ENCODE measurements around the gene MARS1.

MARS1 gene

GRCh38 chr12:57496822-57497221 lies 9.0 kb downstream of the MARS1 start:
- DNase-seq = no peak
- Histone ChIP-seq H3F3A (ENCODE audit: insufficient read depth, low read length) (no peaks in the 10 kb centered on the region), H3K9me2 (replicated peaks; ENCODE audit: insufficient read depth, low read length) (no peaks in the 10 kb centered on the region)

GRCh38 chr12:57497223-57498131 lies 9.6 kb downstream of the MARS1 start:
- DNase-seq = no peak
- Histone ChIP-seq H3F3A (ENCODE audit: insufficient read depth, low read length) (no peaks in the 10 kb centered on the region), H3K9me3 (replicated peaks; ENCODE audit: insufficient read depth, low read length) (no peaks in the 10 kb centered on the region), H2AFZ (ENCODE audit: low read length) (no peak overlapping the region), H3K9me2 (replicated peaks; ENCODE audit: insufficient read depth, low read length) (no peaks in the 10 kb centered on the region), H3K36me3 (replicated peaks; ENCODE audit: insufficient read depth, low read length) (peaks cover 14% of the 10 kb centered on the region), H3K27me3 (replicated peaks; ENCODE audit: insufficient read depth, low read length) (no peaks in the 10 kb centered on the region), H3K4me2 (ENCODE audit: low read depth, low read length) (no peak overlapping the region), H3K79me2 (ENCODE audit: low read length) (peaks cover 10% of the 10 kb centered on the region), H3K9ac (ENCODE audit: low read length) (no peak overlapping the region), H3K4me1 (ENCODE audit: low read length) (no peaks in the 10 kb centered on the region), H4K20me1 (ENCODE audit: insufficient read depth, low read length) (no peaks in the 10 kb centered on the region), H3K4me3 (ENCODE audit: low read length) (no peak overlapping the region), H3K27ac (ENCODE audit: low read length) (no peak overlapping the region)
- no peak for TF ChIP-seq CTCF (IDR thresholded peaks at IDR 0.05; ENCODE audit: low read length)
- no peak for TF ChIP-seq EZH2 (optimal IDR thresholded peaks at IDR 0.05; ENCODE audit: low read depth, low read length)
- TF ChIP-seq EZH2phosphoT487 (IDR thresholded peaks at IDR 0.05; ENCODE audit: low read length) = no peak

More at GRCh38 chr12:57496822-57497221, 9.0 kb downstream of the MARS1 start:
- H4K20me1 ChIP-seq (ENCODE audit: insufficient read depth, low read length) = no peaks in the 10 kb centered on the region
- TF ChIP-seq CTCF (IDR thresholded peaks at IDR 0.05; ENCODE audit: low read length) = no peak
- no peak for TF ChIP-seq EZH2phosphoT487 (IDR thresholded peaks at IDR 0.05; ENCODE audit: low read length)
- TF ChIP-seq EZH2 (optimal IDR thresholded peaks at IDR 0.05; ENCODE audit: low read depth, low read length) = no peak
- no peak overlapping the region for H3K27ac ChIP-seq (ENCODE audit: low read length)
- peaks cover 14% of the 10 kb centered on the region for H3K36me3 ChIP-seq (replicated peaks; ENCODE audit: insufficient read depth, low read length)
- H3K79me2 ChIP-seq (ENCODE audit: low read length) = peaks cover 5% of the 10 kb centered on the region
- no peak overlapping the region for H2AFZ ChIP-seq (ENCODE audit: low read length)
- H3K27me3 ChIP-seq (replicated peaks; ENCODE audit: insufficient read depth, low read length) = no peaks in the 10 kb centered on the region
- no peak overlapping the region for H3K9ac ChIP-seq (ENCODE audit: low read length)
- no peak overlapping the region for H3K4me3 ChIP-seq (ENCODE audit: low read length)
- no peak overlapping the region for H3K4me2 ChIP-seq (ENCODE audit: low read depth, low read length)
- no peaks in the 10 kb centered on the region for H3K4me1 ChIP-seq (ENCODE audit: low read length)
- H3K9me3 ChIP-seq (replicated peaks; ENCODE audit: insufficient read depth, low read length) = no peaks in the 10 kb centered on the region

DNA sequence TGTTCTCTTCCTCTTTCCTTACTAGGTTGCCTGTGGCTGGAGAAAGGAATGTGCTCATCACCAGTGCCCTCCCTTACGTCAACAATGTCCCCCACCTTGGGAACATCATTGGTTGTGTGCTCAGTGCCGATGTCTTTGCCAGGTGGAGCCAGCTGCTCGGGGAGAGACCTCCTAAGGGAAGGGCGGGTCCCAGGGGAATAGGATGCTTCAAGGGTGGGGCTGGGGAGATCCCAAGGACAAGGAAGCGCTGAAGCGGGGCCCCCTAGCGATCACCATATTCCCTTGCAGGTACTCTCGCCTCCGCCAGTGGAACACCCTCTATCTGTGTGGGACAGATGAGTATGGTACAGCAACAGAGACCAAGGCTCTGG lies 10.2 kb downstream of the MARS1 start:
- H4K20me1 ChIP-seq (ENCODE audit: insufficient read depth, low read length) = no peaks in the 10 kb centered on the region

More for the DNA sequence above, 10.2 kb downstream of the MARS1 start:
- Histone ChIP-seq H3K9ac (ENCODE audit: low read length) (no peak overlapping the region), H3K79me2 (ENCODE audit: low read length) (peaks cover 10% of the 10 kb centered on the region), H3F3A (ENCODE audit: insufficient read depth, low read length) (no peaks in the 10 kb centered on the region), H3K9me2 (replicated peaks; ENCODE audit: insufficient read depth, low read length) (no peaks in the 10 kb centered on the region), H3K27me3 (replicated peaks; ENCODE audit: insufficient read depth, low read length) (no peaks in the 10 kb centered on the region), H3K9me3 (replicated peaks; ENCODE audit: insufficient read depth, low read length) (no peaks in the 10 kb centered on the region), H3K4me2 (ENCODE audit: low read depth, low read length) (no peak overlapping the region), H3K4me3 (ENCODE audit: low read length) (no peak overlapping the region), H3K27ac (ENCODE audit: low read length) (no peak overlapping the region), H2AFZ (ENCODE audit: low read length) (no peak overlapping the region), H3K36me3 (replicated peaks; ENCODE audit: insufficient read depth, low read length) (peaks cover 14% of the 10 kb centered on the region), H3K4me1 (ENCODE audit: low read length) (no peaks in the 10 kb centered on the region)
- DNase-seq = no peak
- TF ChIP-seq EZH2phosphoT487 (IDR thresholded peaks at IDR 0.05; ENCODE audit: low read length) (no peak), CTCF (IDR thresholded peaks at IDR 0.05; ENCODE audit: low read length) (no peak), EZH2 (optimal IDR thresholded peaks at IDR 0.05; ENCODE audit: low read depth, low read length) (no peak)
